Caco-2 (cell line): ENCODE results near the gene BMP6. TPM values are rescaled to one million over a fixed set of nuclear protein-coding genes. Genes with fewer than 3 reads are reported as not detected.

Experiments
- BruUV-seq: library from RNA; stranded (reverse); fragments of 400-500 nt; replicated peaks from 2 replicates; lab custom pipeline; 2021; lab: Mats Ljungman, UMichigan
- CTCF ChIA-PET: fragments of 300-600 bp; sonication (Branson Sonifier 250); formaldehyde crosslinking; loops from one replicate; lab custom pipeline; 2022; ENCODE audit warnings: antibody characterized with exemption; lab: Charles Lee
- POLR2A ChIA-PET: fragments of 300-600 bp; sonication (Branson Sonifier 250); formaldehyde crosslinking; loops from one replicate; lab custom pipeline; 2022; ENCODE audit warnings: antibody characterized with exemption; lab: Charles Lee
- DNase-seq, 2 experiments: peaks; one replicate each; pipeline versions ENCODE4 v3.0.0 to v3.0.0-alpha.2; 2020 to 2022
- H3K27me3 ChIP-seq: replicated peaks from 2 replicates; pipeline ENCODE4 v1.6.0; 2011; ENCODE audit warnings: low read length; ENCODE audit not compliant: control insufficient read depth, insufficient read depth
- H3K36me3 ChIP-seq: 2 replicates; pipeline ENCODE4 v1.5.1; 2011; ENCODE audit warnings: low read length; ENCODE audit not compliant: control insufficient read depth, insufficient read depth
- H3K4me1 ChIP-seq: fragments of 250-450 bp; sonication (Bioruptor Pico); 2 replicates; pipeline ENCODE4 v1.5.1; 2020; ENCODE audit warnings: mild to moderate bottlenecking
- H3K4me3 ChIP-seq: 2 replicates; pipeline ENCODE4 v1.5.1; 2011; ENCODE audit warnings: low read depth, mild to moderate bottlenecking, control low read depth, low read length
- H3K9me3 ChIP-seq: fragments of 250-450 bp; sonication (Bioruptor Pico); 2 replicates; pipeline ENCODE4 v1.5.1; 2020; ENCODE audit warnings: mild to moderate bottlenecking, moderate library complexity
- H3K27ac Mint-ChIP-seq: one replicate; pipeline ENCODE4 v1.8.0; 2022; ENCODE audit warnings: mixed read lengths; ENCODE audit not compliant: unreplicated experiment
- H3K27me3 Mint-ChIP-seq: one replicate; pipeline ENCODE4 v1.8.0; 2022; ENCODE audit warnings: mixed read lengths; ENCODE audit not compliant: insufficient read depth, unreplicated experiment
- H3K36me3 Mint-ChIP-seq: one replicate; pipeline ENCODE4 v1.8.0; 2022; ENCODE audit warnings: mild to moderate bottlenecking, mixed read lengths; ENCODE audit not compliant: insufficient read depth, unreplicated experiment
- H3K4me1 Mint-ChIP-seq: one replicate; pipeline ENCODE4 v1.8.0; 2022; ENCODE audit warnings: low read depth, mixed read lengths; ENCODE audit not compliant: unreplicated experiment
- H3K4me3 Mint-ChIP-seq: one replicate; pipeline ENCODE4 v1.8.0; 2022; ENCODE audit warnings: mild to moderate bottlenecking, moderate library complexity, mixed read lengths; ENCODE audit not compliant: unreplicated experiment
- H3K9me3 Mint-ChIP-seq: one replicate; pipeline ENCODE4 v1.8.0; 2022; ENCODE audit warnings: mixed read lengths; ENCODE audit not compliant: unreplicated experiment
- intact Hi-C: fragments of 100-400 bp; cut with micrococcal nuclease; formaldehyde crosslinking; loops from one replicate; pipeline ENCODE4 v1.10.0; 2022; ENCODE audit not compliant: unreplicated experiment
- total RNA-seq: library from RNA; stranded (reverse); gene quantifications from 2 replicates; pipeline ENCODE4 v1.2.3, GENCODE V29; 2022
- TF ChIP-seq, protein P1 (sequence below), 2 experiments: fragments of 200-600 bp in 1 of 2; IDR thresholded peaks; 1 replicate in 1 of 2; 2 replicates in 1 of 2; pipeline versions ENCODE4 v1.5.1 to v1.8.0; 2011 to 2022; ENCODE audit warnings: antibody characterized with exemption in 1 of 2, control low read depth in 1 of 2, inconsistent platforms in 1 of 2, low read depth in 1 of 2, low read length in 1 of 2, mild to moderate bottlenecking in 1 of 2, moderate library complexity in 1 of 2; ENCODE audit not compliant: insufficient read depth in 1 of 2, severe bottlenecking in 1 of 2, unreplicated experiment in 1 of 2

The BMP6 gene
- total RNA-seq, 1 experiment from 2014 or later, result 0.61 TPM

DNA sequence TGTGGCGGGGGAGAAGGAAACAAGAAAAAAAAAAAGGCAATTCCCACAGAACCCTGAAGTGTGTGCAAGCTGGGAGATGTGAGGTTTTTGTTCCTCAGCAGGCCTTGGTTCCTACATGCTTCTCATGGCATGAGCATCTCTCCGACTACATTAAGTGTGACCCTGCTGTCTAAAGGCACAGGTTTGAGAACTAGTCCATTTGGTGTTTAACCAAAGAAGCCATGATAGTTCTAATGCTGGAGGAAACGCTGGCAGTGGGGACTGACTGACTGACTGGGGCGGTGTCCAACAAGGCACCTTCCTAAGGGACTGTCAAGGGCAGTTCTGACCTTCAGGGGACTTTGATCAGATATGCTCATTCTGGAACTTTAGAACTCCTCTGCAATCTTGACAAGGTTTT lies 180.8 kb downstream of the BMP6 start:
- no TSS peak for BruUV-seq
- ChIA-PET POLR2A (no interaction called here), CTCF (no interaction called here)
- Mint-ChIP-seq H3K36me3 (peaks cover 45% of the 10 kb centered on the region), H3K4me3 (no peak overlapping the region), H3K9me3 (no peaks in the 10 kb centered on the region), H3K4me1 (no peaks in the 10 kb centered on the region), H3K27ac (no peak overlapping the region), H3K27me3 (no peaks in the 10 kb centered on the region)
- intact Hi-C loops, result no loop called here
- TF ChIP-seq, protein P1, sequence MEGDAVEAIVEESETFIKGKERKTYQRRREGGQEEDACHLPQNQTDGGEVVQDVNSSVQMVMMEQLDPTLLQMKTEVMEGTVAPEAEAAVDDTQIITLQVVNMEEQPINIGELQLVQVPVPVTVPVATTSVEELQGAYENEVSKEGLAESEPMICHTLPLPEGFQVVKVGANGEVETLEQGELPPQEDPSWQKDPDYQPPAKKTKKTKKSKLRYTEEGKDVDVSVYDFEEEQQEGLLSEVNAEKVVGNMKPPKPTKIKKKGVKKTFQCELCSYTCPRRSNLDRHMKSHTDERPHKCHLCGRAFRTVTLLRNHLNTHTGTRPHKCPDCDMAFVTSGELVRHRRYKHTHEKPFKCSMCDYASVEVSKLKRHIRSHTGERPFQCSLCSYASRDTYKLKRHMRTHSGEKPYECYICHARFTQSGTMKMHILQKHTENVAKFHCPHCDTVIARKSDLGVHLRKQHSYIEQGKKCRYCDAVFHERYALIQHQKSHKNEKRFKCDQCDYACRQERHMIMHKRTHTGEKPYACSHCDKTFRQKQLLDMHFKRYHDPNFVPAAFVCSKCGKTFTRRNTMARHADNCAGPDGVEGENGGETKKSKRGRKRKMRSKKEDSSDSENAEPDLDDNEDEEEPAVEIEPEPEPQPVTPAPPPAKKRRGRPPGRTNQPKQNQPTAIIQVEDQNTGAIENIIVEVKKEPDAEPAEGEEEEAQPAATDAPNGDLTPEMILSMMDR (IDR thresholded peaks at IDR 0.05; ENCODE audit: insufficient read depth in 1 of 2, low read depth in 1 of 2, low read length in 1 of 2, severe bottlenecking in 1 of 2, unreplicated experiment in 1 of 2), result no peak
- Histone ChIP-seq H3K27me3 (no peaks in the 10 kb centered on the region), H3K4me3 (no peak overlapping the region), H3K36me3 (0 out of 2 replicates have a peak, but pooled peaks cover 1% of the 10 kb centered on the region), H3K4me1 (peaks cover 5% of the 10 kb centered on the region; the same call in 1 of the 2 replicates), H3K9me3 (no peaks in the 10 kb centered on the region)
- DNase-seq, result no peak

DNA sequence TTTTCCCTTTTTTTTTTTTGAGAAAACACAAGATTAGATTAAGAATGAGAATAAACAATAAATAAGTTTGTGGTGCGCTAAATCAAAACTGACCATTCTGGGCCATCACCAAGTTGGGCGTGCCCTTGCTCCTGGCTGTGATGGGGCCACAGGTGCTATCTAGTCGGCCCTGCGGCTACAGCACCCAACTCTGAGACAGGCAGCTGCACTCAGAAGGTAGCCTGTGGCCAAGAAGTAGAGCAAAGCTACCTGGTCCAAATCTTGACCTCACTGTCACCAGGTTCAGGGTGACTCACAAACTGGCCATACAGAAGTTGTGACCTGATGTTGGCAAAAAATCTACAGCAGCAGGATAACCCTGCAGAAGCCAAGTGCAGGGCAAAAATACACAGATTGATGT lies 181.3 kb downstream of the BMP6 start:
- intact Hi-C loops, result no loop called here
- TF ChIP-seq, protein P1 (IDR thresholded peaks at IDR 0.05; ENCODE audit: insufficient read depth in 1 of 2, low read depth in 1 of 2, low read length in 1 of 2, severe bottlenecking in 1 of 2, unreplicated experiment in 1 of 2), result no peak
- CTCF ChIA-PET, result no interaction called here
- POLR2A ChIA-PET, result no interaction called here
- Mint-ChIP-seq H3K4me3 (no peak overlapping the region), H3K9me3 (no peaks in the 10 kb centered on the region), H3K36me3 (peaks cover 42% of the 10 kb centered on the region), H3K27me3 (no peaks in the 10 kb centered on the region), H3K4me1 (no peaks in the 10 kb centered on the region), H3K27ac (no peak overlapping the region)
- Histone ChIP-seq H3K27me3 (no peaks in the 10 kb centered on the region), H3K4me3 (no peak overlapping the region), H3K36me3 (0 out of 2 replicates have a peak, but pooled peaks cover 1% of the 10 kb centered on the region), H3K4me1 (peaks cover 5% of the 10 kb centered on the region; the same call in 1 of the 2 replicates), H3K9me3 (no peaks in the 10 kb centered on the region)
- BruUV-seq, result no TSS peak
- DNase-seq, result no peak

DNA sequence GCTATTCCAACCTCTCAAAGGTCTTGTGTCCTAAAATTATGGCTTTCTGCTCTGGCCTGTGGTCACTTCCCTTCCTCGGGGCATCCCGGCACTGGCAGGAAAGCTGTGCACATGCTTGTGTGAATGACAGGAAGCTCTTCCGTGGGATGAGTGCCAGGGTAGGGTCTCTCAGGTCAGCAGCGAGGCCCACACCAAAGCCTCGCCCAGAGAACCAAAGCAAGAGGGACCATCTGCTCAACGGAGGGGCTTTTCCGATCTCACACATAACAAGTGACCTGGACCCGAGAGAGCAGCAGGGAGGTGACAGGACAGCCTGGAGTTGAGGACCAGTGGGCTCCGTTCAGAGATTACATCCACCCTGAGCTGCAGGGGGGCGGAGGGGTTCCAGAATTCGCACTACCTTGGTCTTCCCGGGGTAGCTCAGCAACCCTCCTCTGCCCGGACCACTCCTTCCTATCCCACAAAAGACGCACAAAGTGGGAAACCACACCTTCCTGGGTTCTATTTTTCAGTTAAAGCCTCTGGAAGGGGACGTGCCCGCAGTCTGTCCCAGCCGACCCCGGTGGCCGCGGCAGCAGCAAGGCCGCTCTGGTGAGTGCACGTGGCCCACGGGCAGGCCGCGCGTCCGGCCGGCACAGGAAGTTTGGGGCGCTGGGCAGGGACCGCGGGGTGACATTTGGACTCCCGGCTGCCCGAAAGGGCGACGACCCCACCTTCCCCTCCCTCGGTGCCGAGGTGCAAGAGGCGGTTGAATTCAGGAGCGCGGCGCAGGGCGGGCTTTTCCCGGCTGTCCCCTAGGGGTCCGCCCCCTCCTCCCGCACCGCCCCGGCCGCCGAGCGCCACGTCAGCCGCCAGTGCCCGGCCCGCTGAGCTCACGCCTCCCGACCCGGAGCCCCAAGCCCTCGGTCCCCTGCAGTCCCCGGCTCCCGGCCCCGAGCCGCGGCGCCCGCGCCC lies 183.7 kb downstream of the BMP6 start:
- H3K9me3 Mint-ChIP-seq, result no peaks in the 10 kb centered on the region
- TF ChIP-seq, protein P1 (IDR thresholded peaks at IDR 0.05; ENCODE audit: insufficient read depth in 1 of 2, low read depth in 1 of 2, low read length in 1 of 2, severe bottlenecking in 1 of 2, unreplicated experiment in 1 of 2), result no peak
- POLR2A ChIA-PET, result no interaction called here
- no peaks in the 10 kb centered on the region for H3K27me3 Mint-ChIP-seq
- BruUV-seq, result no TSS peak
- Histone ChIP-seq H3K36me3 (0 out of 2 replicates have a peak, but pooled peaks cover 1% of the 10 kb centered on the region), H3K4me1 (peaks cover 5% of the 10 kb centered on the region; the same call in 1 of the 2 replicates), H3K27me3 (no peaks in the 10 kb centered on the region), H3K9me3 (no peaks in the 10 kb centered on the region), H3K4me3 (peak overlapping the region; percentile 77)
- peak overlapping the region; percentile 80 for H3K4me3 Mint-ChIP-seq
- peak overlapping the region; percentile 39 for H3K27ac Mint-ChIP-seq
- H3K4me1 Mint-ChIP-seq, result no peaks in the 10 kb centered on the region
- DNase-seq, result peak; percentile 71 to 76
- CTCF ChIA-PET, result no interaction called here
- H3K36me3 Mint-ChIP-seq, result peaks cover 21% of the 10 kb centered on the region
- intact Hi-C loops, result loop anchor here (2.0 to 10.0 kb wide), 3 partner anchors 83 to 185 kb away; partner anchors contain the start of genes BLOC1S5 and BMP6
